H7 (cell line): ENCODE measurements around the gene LMBR1. TPM values are rescaled to one million over a fixed set of nuclear protein-coding genes. Genes with fewer than 3 reads are reported as not detected.

Source experiments
- DNase-seq: peaks from one replicate; pipeline ENCODE4 v3.0.0; 2012
- H3K27me3 ChIP-seq: 2 replicates; pipeline ENCODE4 v1.6.0; 2011; ENCODE audit warnings: mild to moderate bottlenecking, low read length; ENCODE audit not compliant: control insufficient read depth, insufficient read depth
- H3K36me3 ChIP-seq: replicated peaks from 2 replicates; pipeline ENCODE4 v1.5.1; 2011; ENCODE audit warnings: low read length; ENCODE audit not compliant: control insufficient read depth, insufficient read depth
- H3K4me3 ChIP-seq: 2 replicates; pipeline ENCODE4 v1.5.1; 2011; ENCODE audit warnings: low read depth, mild to moderate bottlenecking, control low read depth, low read length, moderate library complexity; ENCODE audit not compliant: insufficient read depth
- total RNA-seq: library from RNA; depleted of rRNA; stranded (reverse); fragments of >200 nt; shearing (Covaris generic); gene quantifications from 2 replicates; pipeline ENCODE4 v1.2.3, GENCODE V29; 2014; rRNA removed

LMBR1 gene
- total RNA-seq, 1 experiment from 2014 or later: 32.0 TPM

- no peak for DNase-seq
- Histone ChIP-seq H3K4me3 (no peak overlapping the region), H3K36me3 (no peaks in the 10 kb centered on the region), H3K27me3 (peaks cover 2% of the 10 kb centered on the region)
Measured at GRCh38 chr7:156635529-156636385, 257.2 kb downstream of the LMBR1 start.

- no peak overlapping the region for H3K4me3 ChIP-seq
- H3K27me3 ChIP-seq: no peaks in the 10 kb centered on the region
- H3K36me3 ChIP-seq: no peaks in the 10 kb centered on the region
- DNase-seq: no peak
Measured at GRCh38 chr7:156634117-156634516, 258.9 kb downstream of the LMBR1 start.

- no peak for DNase-seq
- H3K4me3 ChIP-seq: no peak overlapping the region
Measured at GRCh38 chr7:156629873-156630272, 263.1 kb downstream of the LMBR1 start.

GRCh38 chr7:156628562-156628961, 264.4 kb downstream of the LMBR1 start:
- no peak overlapping the region for H3K4me3 ChIP-seq
- H3K27me3 ChIP-seq: no peaks in the 10 kb centered on the region
- H3K36me3 ChIP-seq: no peaks in the 10 kb centered on the region
- DNase-seq: no peak

More at GRCh38 chr7:156629873-156630272, 263.1 kb downstream of the LMBR1 start:
- Histone ChIP-seq H3K36me3 (no peaks in the 10 kb centered on the region), H3K27me3 (no peaks in the 10 kb centered on the region)

Other genes with a start within 250 kb of the LMBR1 start
- 12.7 and 25.1 TPM in 2 replicates for gene NOM1, start 56.5 kb upstream of the LMBR1 start, total RNA-seq
- 0.37 and 1.2 TPM in 2 replicates for gene MNX1, start 117.5 kb upstream of the LMBR1 start, total RNA-seq
- 69.0 and 94.0 TPM in 2 replicates for gene UBE3C, start 245.7 kb upstream of the LMBR1 start, total RNA-seq